OCI-LY7 (cell line): Measurements from ENCODE around the gene TMBIM1.

Experiments used
- CTCF ChIP-seq: fragments of 200-600 bp; sonication (generic); conservative IDR thresholded peaks from 2 replicates; pipeline ENCODE4 v1.5.1; 2014; ENCODE audit warnings: mild to moderate bottlenecking, antibody characterized with exemption, low read length, moderate library complexity, mixed read lengths
- EZH2phosphoT487 ChIP-seq: fragments of 200-600 bp; sonication (generic); IDR thresholded peaks from 2 replicates; pipeline ENCODE4 v1.6.1; 2018; ENCODE audit warnings: low read depth, borderline replicate concordance, mild to moderate bottlenecking, mixed run types, antibody characterized with exemption, low read length, moderate library complexity, mixed read lengths

GRCh38 chr2:218329826-218330593, 37.7 kb upstream of the TMBIM1 start:
- TF ChIP-seq CTCF (no peak), EZH2phosphoT487 (no peak)
